Neural cell (in vitro differentiated cells): ENCODE measurements around the gene TIMELESS.

Experiments
- RAD21 ChIP-seq: fragments of 450-650 bp; conservative IDR thresholded peaks from 2 replicates; pipeline ENCODE4 v1.6.1; 2014; ENCODE audit warnings: antibody characterized with exemption, mild to moderate bottlenecking, moderate library complexity
- SMC3 ChIP-seq: fragments of 450-650 bp; conservative IDR thresholded peaks from 2 replicates; pipeline ENCODE4 v1.6.1; 2014; ENCODE audit warnings: antibody characterized with exemption, mild to moderate bottlenecking, moderate library complexity; ENCODE audit not compliant: poor library complexity
- TAF1 ChIP-seq: IDR thresholded peaks from 2 replicates; pipeline ENCODE4 v1.6.1; 2012; ENCODE audit warnings: low read depth
- TF ChIP-seq, protein P1 (sequence below): fragments of 450-650 bp; IDR thresholded peaks from 2 replicates; pipeline ENCODE4 v1.5.1; 2014; ENCODE audit warnings: antibody characterized with exemption, mild to moderate bottlenecking, moderate library complexity; ENCODE audit not compliant: poor library complexity, severe bottlenecking
- TF ChIP-seq, protein P2 (sequence below): IDR thresholded peaks from 2 replicates; pipeline ENCODE4 v1.6.1; 2012; ENCODE audit warnings: borderline replicate concordance

DNA sequence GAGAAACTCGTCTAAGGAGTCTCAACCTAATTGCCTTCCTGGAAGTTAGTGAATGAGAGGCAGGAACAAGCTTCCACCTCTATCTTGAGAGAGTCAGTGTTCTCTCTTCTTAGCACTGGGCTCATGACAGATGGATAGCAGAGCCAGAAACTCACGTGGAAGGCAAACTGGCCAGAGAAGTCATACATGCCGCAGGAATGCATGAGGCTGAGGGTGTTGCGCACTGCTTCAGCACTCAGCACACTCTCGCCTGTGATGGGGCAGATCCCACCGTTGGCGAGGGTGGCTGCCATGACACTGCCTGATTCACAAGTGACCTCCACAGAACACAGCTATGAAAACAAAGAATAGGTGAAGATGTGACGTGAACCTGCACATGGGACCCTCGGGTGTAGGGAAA, 25.2 kb upstream of the TIMELESS start:
- TF ChIP-seq TAF1 (no peak), SMC3 (no peak), RAD21 (no peak)
- TF ChIP-seq, protein P1, sequence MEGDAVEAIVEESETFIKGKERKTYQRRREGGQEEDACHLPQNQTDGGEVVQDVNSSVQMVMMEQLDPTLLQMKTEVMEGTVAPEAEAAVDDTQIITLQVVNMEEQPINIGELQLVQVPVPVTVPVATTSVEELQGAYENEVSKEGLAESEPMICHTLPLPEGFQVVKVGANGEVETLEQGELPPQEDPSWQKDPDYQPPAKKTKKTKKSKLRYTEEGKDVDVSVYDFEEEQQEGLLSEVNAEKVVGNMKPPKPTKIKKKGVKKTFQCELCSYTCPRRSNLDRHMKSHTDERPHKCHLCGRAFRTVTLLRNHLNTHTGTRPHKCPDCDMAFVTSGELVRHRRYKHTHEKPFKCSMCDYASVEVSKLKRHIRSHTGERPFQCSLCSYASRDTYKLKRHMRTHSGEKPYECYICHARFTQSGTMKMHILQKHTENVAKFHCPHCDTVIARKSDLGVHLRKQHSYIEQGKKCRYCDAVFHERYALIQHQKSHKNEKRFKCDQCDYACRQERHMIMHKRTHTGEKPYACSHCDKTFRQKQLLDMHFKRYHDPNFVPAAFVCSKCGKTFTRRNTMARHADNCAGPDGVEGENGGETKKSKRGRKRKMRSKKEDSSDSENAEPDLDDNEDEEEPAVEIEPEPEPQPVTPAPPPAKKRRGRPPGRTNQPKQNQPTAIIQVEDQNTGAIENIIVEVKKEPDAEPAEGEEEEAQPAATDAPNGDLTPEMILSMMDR, result no peak
- TF ChIP-seq, protein P2, sequence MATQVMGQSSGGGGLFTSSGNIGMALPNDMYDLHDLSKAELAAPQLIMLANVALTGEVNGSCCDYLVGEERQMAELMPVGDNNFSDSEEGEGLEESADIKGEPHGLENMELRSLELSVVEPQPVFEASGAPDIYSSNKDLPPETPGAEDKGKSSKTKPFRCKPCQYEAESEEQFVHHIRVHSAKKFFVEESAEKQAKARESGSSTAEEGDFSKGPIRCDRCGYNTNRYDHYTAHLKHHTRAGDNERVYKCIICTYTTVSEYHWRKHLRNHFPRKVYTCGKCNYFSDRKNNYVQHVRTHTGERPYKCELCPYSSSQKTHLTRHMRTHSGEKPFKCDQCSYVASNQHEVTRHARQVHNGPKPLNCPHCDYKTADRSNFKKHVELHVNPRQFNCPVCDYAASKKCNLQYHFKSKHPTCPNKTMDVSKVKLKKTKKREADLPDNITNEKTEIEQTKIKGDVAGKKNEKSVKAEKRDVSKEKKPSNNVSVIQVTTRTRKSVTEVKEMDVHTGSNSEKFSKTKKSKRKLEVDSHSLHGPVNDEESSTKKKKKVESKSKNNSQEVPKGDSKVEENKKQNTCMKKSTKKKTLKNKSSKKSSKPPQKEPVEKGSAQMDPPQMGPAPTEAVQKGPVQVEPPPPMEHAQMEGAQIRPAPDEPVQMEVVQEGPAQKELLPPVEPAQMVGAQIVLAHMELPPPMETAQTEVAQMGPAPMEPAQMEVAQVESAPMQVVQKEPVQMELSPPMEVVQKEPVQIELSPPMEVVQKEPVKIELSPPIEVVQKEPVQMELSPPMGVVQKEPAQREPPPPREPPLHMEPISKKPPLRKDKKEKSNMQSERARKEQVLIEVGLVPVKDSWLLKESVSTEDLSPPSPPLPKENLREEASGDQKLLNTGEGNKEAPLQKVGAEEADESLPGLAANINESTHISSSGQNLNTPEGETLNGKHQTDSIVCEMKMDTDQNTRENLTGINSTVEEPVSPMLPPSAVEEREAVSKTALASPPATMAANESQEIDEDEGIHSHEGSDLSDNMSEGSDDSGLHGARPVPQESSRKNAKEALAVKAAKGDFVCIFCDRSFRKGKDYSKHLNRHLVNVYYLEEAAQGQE, result no peak
